Activated B cell treated with CpG ODN at 0.5 μM for 24 hours (primary cell): ENCODE results near the gene RSPRY1. TPM values are rescaled to one million over a fixed set of nuclear protein-coding genes. Genes with fewer than 3 reads are reported as not detected.

Experiments
- ATAC-seq: fragments of 200-7000 bp; cut with Tn5 transposase; one replicate; pipeline ENCODE4 v1.10.0; 2021; ENCODE audit warnings: low read depth, mild to moderate bottlenecking, moderate library complexity
- CTCF ChIA-PET: fragments of 350-600 bp; sonication (Branson Sonifier 250); formaldehyde crosslinking; loops from one replicate; lab custom pipeline; 2021; ENCODE audit warnings: antibody characterized with exemption; lab: Charles Lee
- POLR2A ChIA-PET: fragments of 350-600 bp; sonication (Branson Sonifier 250); formaldehyde crosslinking; loops from one replicate; lab custom pipeline; 2021; ENCODE audit warnings: antibody characterized with exemption; lab: Charles Lee
- DNase-seq: peaks from one replicate; pipeline ENCODE4 v3.0.0; 2022
- H3K27ac Mint-ChIP-seq: one replicate; pipeline ENCODE4 v1.8.0; 2020; ENCODE audit warnings: mixed read lengths
- H3K27me3 Mint-ChIP-seq: one replicate; pipeline ENCODE4 v1.8.0; 2021; ENCODE audit warnings: mixed read lengths
- H3K36me3 Mint-ChIP-seq: one replicate; pipeline ENCODE4 v1.8.0; 2021; ENCODE audit warnings: low read depth, mixed read lengths
- H3K4me1 Mint-ChIP-seq: one replicate; pipeline ENCODE4 v1.8.0; 2021; ENCODE audit warnings: mixed read lengths
- H3K4me3 Mint-ChIP-seq: one replicate; pipeline ENCODE4 v1.8.0; 2020; ENCODE audit warnings: mild to moderate bottlenecking, mixed read lengths
- H3K9me3 Mint-ChIP-seq: one replicate; pipeline ENCODE4 v1.8.0; 2020; ENCODE audit warnings: mixed read lengths
- CTCF ChIP-seq: fragments of 200-600 bp; IDR thresholded peaks from one replicate; pipeline ENCODE4 v1.8.0; 2022; ENCODE audit warnings: antibody characterized with exemption, mild to moderate bottlenecking
- intact Hi-C: fragments of 100-400 bp; cut with micrococcal nuclease; formaldehyde crosslinking; loops from one replicate; pipeline ENCODE4 v1.15.1; 2024
- total RNA-seq: library from RNA; stranded (reverse); gene quantifications from 2 replicates; pipeline ENCODE4 v1.2.3, GENCODE V29; 2022

The RSPRY1 gene
- total RNA-seq, 1 donor from 2014 or later = 39.9 TPM

- intact Hi-C loops = no loop called here
- Mint-ChIP-seq H3K4me3 (no peak overlapping the region), H3K9me3 (peaks cover under 1% of the 10 kb centered on the region), H3K4me1 (peaks cover 11% of the 10 kb centered on the region), H3K36me3 (peaks cover 19% of the 10 kb centered on the region), H3K27me3 (no peaks in the 10 kb centered on the region), H3K27ac (no peak overlapping the region)
- POLR2A ChIA-PET = interaction anchor here (1.2 kb wide), 1 partner anchor 12 kb away, joined by 3 read pairs; the partner anchor contains the start of gene ARL2BP
- DNase-seq (no peak), ATAC-seq (no peak)
- CTCF ChIA-PET = no interaction called here
- TF ChIP-seq CTCF = no peak
These were observed 71.4 kb downstream of the RSPRY1 start for GRCh38 chr16:57257455-57258070.

GRCh38 chr16:57258226-57258909 lies 72.2 kb downstream of the RSPRY1 start:
- Mint-ChIP-seq H3K9me3 (no peaks in the 10 kb centered on the region), H3K4me3 (no peak overlapping the region), H3K36me3 (peaks cover 12% of the 10 kb centered on the region), H3K27me3 (no peaks in the 10 kb centered on the region), H3K27ac (no peak overlapping the region), H3K4me1 (peaks cover 11% of the 10 kb centered on the region)
- POLR2A ChIA-PET = interaction anchor here (1.2 kb wide), 1 partner anchor 13 kb away, joined by 3 read pairs; the partner anchor contains the start of gene ARL2BP
- intact Hi-C loops = no loop called here
- no peak for TF ChIP-seq CTCF
- CTCF ChIA-PET = no interaction called here
- no peak for ATAC-seq
- DNase-seq = no peak

GRCh38 chr16:57258910-57259475 lies 72.9 kb downstream of the RSPRY1 start:
- ChIA-PET CTCF (interaction anchor here (0.7 kb wide), 1 partner anchor 294 kb away, joined by 3 read pairs; no protein-coding TSS in a partner anchor), POLR2A (interaction anchor here (0.7 kb wide), 1 partner anchor 25 kb away, joined by 6 read pairs; no protein-coding TSS in a partner anchor)
- Mint-ChIP-seq H3K9me3 (no peaks in the 10 kb centered on the region), H3K36me3 (peaks cover 9% of the 10 kb centered on the region), H3K4me1 (peaks cover 11% of the 10 kb centered on the region), H3K27me3 (no peaks in the 10 kb centered on the region), H3K4me3 (no peak overlapping the region), H3K27ac (no peak overlapping the region)
- no peak for TF ChIP-seq CTCF
- no peak for DNase-seq
- ATAC-seq = no peak
- intact Hi-C loops = no loop called here

- TF ChIP-seq CTCF = no peak
- CTCF ChIA-PET = no interaction called here
- Mint-ChIP-seq H3K27me3 (no peaks in the 10 kb centered on the region), H3K4me1 (peaks cover 11% of the 10 kb centered on the region), H3K36me3 (peaks cover 2% of the 10 kb centered on the region), H3K9me3 (no peaks in the 10 kb centered on the region), H3K27ac (peak overlapping the region; percentile 46), H3K4me3 (peak overlapping the region; percentile 48)
- DNase-seq = no peak
- intact Hi-C loops = no loop called here
- peak; percentile 52 for ATAC-seq
- POLR2A ChIA-PET = no interaction called here
These were observed 74.3 kb downstream of the RSPRY1 start for GRCh38 chr16:57260294-57260929.

- H3K27ac Mint-ChIP-seq = no peak overlapping the region
These were observed 75.7 kb downstream of the RSPRY1 start for GRCh38 chr16:57261806-57262205.

More at GRCh38 chr16:57261806-57262205, 75.7 kb downstream of the RSPRY1 start:
- no peaks in the 10 kb centered on the region for H3K27me3 Mint-ChIP-seq
- DNase-seq = no peak
- no peak overlapping the region for H3K4me3 Mint-ChIP-seq
- intact Hi-C loops = no loop called here
- H3K9me3 Mint-ChIP-seq = no peaks in the 10 kb centered on the region
- ChIA-PET POLR2A (no interaction called here), CTCF (no interaction called here)
- no peak for ATAC-seq
- H3K4me1 Mint-ChIP-seq = peaks cover 11% of the 10 kb centered on the region
- no peaks in the 10 kb centered on the region for H3K36me3 Mint-ChIP-seq
- no peak for TF ChIP-seq CTCF
